HepG2 (cell line): ENCODE results near the gene SEC14L5. TPM values are rescaled to one million over a fixed set of nuclear protein-coding genes. Genes with fewer than 3 reads are reported as not detected.

ENCODE experiments used
- FOXM1 ChIP-seq: sonication (generic); formaldehyde crosslinking; IDR thresholded peaks from 2 replicates; pipeline ENCODE4 v1.5.0; 2020; ENCODE audit warnings: missing genetic modification reagents
- HDAC1 ChIP-seq: sonication (generic); formaldehyde crosslinking; IDR thresholded peaks from 2 replicates; pipeline ENCODE4 v1.5.1; 2020; ENCODE audit warnings: mild to moderate bottlenecking, missing genetic modification reagents
- NFATC3 ChIP-seq: sonication (generic); formaldehyde crosslinking; IDR thresholded peaks from 2 replicates; pipeline ENCODE4 v1.5.1; 2020; ENCODE audit warnings: mild to moderate bottlenecking, missing genetic modification reagents
- PCBP2 ChIP-seq: fragments of 200-400 bp; formaldehyde crosslinking; optimal IDR thresholded peaks from 2 replicates; pipeline ENCODE3; 2018; ENCODE audit warnings: low read length, low read depth; ENCODE audit not compliant: poor library complexity, severe bottlenecking
- PHF5A ChIP-seq: IDR thresholded peaks from one replicate; pipeline ENCODE4 v1.6.1; 2018; ENCODE audit warnings: low read depth, missing genetic modification reagents; ENCODE audit not compliant: unreplicated experiment
- POLR2AphosphoS2 ChIP-seq: IDR thresholded peaks from 2 replicates; pipeline ENCODE4 v1.6.1; 2011; ENCODE audit warnings: low read depth, low read length, improper control_type of control experiment
- SALL1 ChIP-seq: sonication (generic); formaldehyde crosslinking; IDR thresholded peaks from 2 replicates; pipeline ENCODE4 v1.8.0; 2022; ENCODE audit warnings: mild to moderate bottlenecking, missing genetic modification reagents
- WIZ ChIP-seq: sonication (generic); formaldehyde crosslinking; IDR thresholded peaks from 2 replicates; pipeline ENCODE4 v1.5.1; 2020; ENCODE audit warnings: mild to moderate bottlenecking, missing genetic modification reagents
- ZBTB7B ChIP-seq: sonication (generic); formaldehyde crosslinking; IDR thresholded peaks from 2 replicates; pipeline ENCODE4 v1.4.0; 2020; ENCODE audit warnings: missing genetic modification reagents
- ZNF329 ChIP-seq: sonication (generic); formaldehyde crosslinking; IDR thresholded peaks from 2 replicates; pipeline ENCODE4 v1.9.0; 2021; ENCODE audit warnings: low read depth, mild to moderate bottlenecking, missing genetic modification reagents
- ZNF367 ChIP-seq: sonication (generic); formaldehyde crosslinking; IDR thresholded peaks from 2 replicates; pipeline ENCODE4 v1.4.0; 2020; ENCODE audit warnings: missing genetic modification reagents, borderline replicate concordance
- ZNF543 ChIP-seq: sonication (generic); formaldehyde crosslinking; IDR thresholded peaks from 2 replicates; pipeline ENCODE4 v1.4.0; 2020; ENCODE audit warnings: mild to moderate bottlenecking, missing genetic modification reagents
- ZNF616 ChIP-seq: sonication (generic); formaldehyde crosslinking; IDR thresholded peaks from 2 replicates; pipeline ENCODE4 v1.5.0; 2020; ENCODE audit warnings: low read depth, mild to moderate bottlenecking, missing genetic modification reagents
- ZNF772 ChIP-seq: sonication (generic); formaldehyde crosslinking; IDR thresholded peaks from 2 replicates; pipeline ENCODE4 v1.5.0; 2020; ENCODE audit warnings: mild to moderate bottlenecking, missing genetic modification reagents
- ZSCAN12 ChIP-seq: sonication (generic); formaldehyde crosslinking; IDR thresholded peaks from 2 replicates; pipeline ENCODE4 v1.9.0; 2021; ENCODE audit warnings: mild to moderate bottlenecking, missing genetic modification reagents
- polyA plus RNA-seq, 8 experiments: library from polyadenylated mRNA; depleted of rRNA in 3 of 8; stranded (reverse) in 7 of 8; unstranded in 1 of 8; fragments of >200 nt; fragmentation: Illumina TruSeq in 4 of 8; extraction: Trizol in 4 of 8; gene quantifications; 2 replicates each; pipeline versions ENCODE4 v1.2.1 to v1.2.3, GENCODE V29; 2011 to 2016; ENCODE audit warnings: low read depth in 4 of 8, missing spikeins in 1 of 8, mixed read lengths in 1 of 8; ENCODE audit not compliant: insufficient read depth in 1 of 8
- total RNA-seq, 5 experiments: library from RNA; depleted of rRNA; stranded (reverse); fragments of >200 nt; fragmentation: Illumina TruSeq; extraction: Trizol; gene quantifications; 2 replicates each; pipeline ENCODE4 v1.2.3, GENCODE V29; 2016; ENCODE audit warnings: low read depth in 1 of 5
- TF ChIP-seq, protein P1 (sequence below): IDR thresholded peaks from 2 replicates; pipeline ENCODE4 v1.6.1; 2016; ENCODE audit warnings: missing compliant biosample characterization, missing genetic modification reagents, borderline replicate concordance
- TF ChIP-seq, protein P2 (sequence below): sonication (generic); formaldehyde crosslinking; IDR thresholded peaks from 2 replicates; pipeline ENCODE4 v1.5.1; 2020; ENCODE audit warnings: mild to moderate bottlenecking, missing genetic modification reagents, borderline replicate concordance
- TF ChIP-seq, protein P3 (sequence below): sonication (generic); formaldehyde crosslinking; IDR thresholded peaks from 2 replicates; pipeline ENCODE4 v1.9.0; 2021; ENCODE audit warnings: missing genetic modification reagents, mild to moderate bottlenecking, borderline replicate concordance
- TF ChIP-seq, protein P4 (sequence below): sonication (generic); formaldehyde crosslinking; IDR thresholded peaks from 2 replicates; pipeline ENCODE4 v1.4.0; 2020; ENCODE audit warnings: missing genetic modification reagents, low read depth, mild to moderate bottlenecking, borderline replicate concordance

SEC14L5 gene
- total and polyA plus RNA-seq, 2 of the 13 experiments (the other 11 are each of a cell fraction or from before 2014, with no cell fraction given) = 0.40 to 0.42 TPM

DNA sequence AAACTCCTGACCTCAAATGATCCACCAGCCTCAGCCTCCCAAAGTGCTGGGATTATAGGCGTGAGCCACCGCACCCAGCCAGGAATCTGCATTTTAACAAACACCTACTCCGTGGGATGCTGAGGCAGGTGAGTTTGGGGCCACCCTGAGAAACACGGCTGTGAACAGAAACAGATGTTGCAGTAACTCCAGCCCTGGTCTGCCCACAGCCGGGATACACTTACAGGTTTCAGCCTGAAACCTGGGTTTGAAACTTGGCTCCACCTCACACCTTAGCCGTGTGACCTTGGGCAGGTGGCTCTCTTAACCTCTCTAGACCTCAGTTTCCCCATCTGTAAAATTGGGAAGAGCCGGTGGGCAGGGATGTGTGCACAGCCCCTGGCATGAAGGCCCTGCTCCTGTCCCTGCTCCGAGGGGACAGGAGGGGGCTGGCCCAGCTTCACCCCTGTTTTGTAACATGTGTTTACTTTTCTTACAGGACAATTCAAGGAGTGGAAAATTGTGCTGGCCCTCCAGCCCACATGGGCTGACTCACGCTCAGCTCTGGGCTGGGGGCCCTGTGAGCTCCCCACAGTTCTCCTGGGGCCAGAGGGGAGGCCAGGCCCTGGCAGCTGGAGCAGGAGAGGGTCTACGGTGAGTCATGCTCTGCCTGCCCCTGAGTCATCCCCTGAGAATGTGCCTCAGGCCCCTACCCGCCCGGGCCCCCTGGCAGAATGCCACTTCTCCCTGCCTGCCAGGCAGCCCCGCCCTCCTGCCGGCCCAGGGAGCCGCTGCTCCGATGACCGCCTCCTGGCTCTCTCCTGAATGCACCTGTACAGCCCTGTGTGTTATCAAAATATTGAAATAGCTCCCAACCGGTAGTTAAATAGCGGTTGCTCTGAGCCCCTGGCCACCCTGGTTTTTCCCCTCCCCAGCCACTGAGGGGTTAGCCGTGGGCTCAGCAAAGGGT, 13.5 kb upstream of the SEC14L5 start (continued):
- TF ChIP-seq, protein P1, sequence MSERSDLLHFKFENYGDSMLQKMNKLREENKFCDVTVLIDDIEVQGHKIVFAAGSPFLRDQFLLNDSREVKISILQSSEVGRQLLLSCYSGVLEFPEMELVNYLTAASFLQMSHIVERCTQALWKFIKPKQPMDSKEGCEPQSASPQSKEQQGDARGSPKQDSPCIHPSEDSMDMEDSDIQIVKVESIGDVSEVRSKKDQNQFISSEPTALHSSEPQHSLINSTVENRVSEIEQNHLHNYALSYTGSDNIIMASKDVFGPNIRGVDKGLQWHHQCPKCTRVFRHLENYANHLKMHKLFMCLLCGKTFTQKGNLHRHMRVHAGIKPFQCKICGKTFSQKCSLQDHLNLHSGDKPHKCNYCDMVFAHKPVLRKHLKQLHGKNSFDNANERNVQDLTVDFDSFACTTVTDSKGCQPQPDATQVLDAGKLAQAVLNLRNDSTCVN = no peak; the same call in 1 of the 2 replicates
- TF ChIP-seq, protein P2, sequence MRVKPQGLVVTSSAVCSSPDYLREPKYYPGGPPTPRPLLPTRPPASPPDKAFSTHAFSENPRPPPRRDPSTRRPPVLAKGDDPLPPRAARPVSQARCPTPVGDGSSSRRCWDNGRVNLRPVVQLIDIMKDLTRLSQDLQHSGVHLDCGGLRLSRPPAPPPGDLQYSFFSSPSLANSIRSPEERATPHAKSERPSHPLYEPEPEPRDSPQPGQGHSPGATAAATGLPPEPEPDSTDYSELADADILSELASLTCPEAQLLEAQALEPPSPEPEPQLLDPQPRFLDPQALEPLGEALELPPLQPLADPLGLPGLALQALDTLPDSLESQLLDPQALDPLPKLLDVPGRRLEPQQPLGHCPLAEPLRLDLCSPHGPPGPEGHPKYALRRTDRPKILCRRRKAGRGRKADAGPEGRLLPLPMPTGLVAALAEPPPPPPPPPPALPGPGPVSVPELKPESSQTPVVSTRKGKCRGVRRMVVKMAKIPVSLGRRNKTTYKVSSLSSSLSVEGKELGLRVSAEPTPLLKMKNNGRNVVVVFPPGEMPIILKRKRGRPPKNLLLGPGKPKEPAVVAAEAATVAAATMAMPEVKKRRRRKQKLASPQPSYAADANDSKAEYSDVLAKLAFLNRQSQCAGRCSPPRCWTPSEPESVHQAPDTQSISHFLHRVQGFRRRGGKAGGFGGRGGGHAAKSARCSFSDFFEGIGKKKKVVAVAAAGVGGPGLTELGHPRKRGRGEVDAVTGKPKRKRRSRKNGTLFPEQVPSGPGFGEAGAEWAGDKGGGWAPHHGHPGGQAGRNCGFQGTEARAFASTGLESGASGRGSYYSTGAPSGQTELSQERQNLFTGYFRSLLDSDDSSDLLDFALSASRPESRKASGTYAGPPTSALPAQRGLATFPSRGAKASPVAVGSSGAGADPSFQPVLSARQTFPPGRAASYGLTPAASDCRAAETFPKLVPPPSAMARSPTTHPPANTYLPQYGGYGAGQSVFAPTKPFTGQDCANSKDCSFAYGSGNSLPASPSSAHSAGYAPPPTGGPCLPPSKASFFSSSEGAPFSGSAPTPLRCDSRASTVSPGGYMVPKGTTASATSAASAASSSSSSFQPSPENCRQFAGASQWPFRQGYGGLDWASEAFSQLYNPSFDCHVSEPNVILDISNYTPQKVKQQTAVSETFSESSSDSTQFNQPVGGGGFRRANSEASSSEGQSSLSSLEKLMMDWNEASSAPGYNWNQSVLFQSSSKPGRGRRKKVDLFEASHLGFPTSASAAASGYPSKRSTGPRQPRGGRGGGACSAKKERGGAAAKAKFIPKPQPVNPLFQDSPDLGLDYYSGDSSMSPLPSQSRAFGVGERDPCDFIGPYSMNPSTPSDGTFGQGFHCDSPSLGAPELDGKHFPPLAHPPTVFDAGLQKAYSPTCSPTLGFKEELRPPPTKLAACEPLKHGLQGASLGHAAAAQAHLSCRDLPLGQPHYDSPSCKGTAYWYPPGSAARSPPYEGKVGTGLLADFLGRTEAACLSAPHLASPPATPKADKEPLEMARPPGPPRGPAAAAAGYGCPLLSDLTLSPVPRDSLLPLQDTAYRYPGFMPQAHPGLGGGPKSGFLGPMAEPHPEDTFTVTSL = peak; percentile 71
- no peak for TF ChIP-seq ZSCAN12 (CRISPR knock-in tag)
- no peak for TF ChIP-seq POLR2AphosphoS2
- TF ChIP-seq ZNF772 = no peak; the same call in 1 of the 2 replicates
- peak; percentile 99 for TF ChIP-seq ZBTB7B (CRISPR knock-in tag)
- 0 out of 2 replicates have a peak, but pooled peaks have one; percentile 39 for TF ChIP-seq WIZ (CRISPR knock-in tag)
- peak; percentile 62 for TF ChIP-seq PHF5A (CRISPR knock-in tag)
- no peak for TF ChIP-seq ZNF367 (CRISPR knock-in tag)
- TF ChIP-seq, protein P3, sequence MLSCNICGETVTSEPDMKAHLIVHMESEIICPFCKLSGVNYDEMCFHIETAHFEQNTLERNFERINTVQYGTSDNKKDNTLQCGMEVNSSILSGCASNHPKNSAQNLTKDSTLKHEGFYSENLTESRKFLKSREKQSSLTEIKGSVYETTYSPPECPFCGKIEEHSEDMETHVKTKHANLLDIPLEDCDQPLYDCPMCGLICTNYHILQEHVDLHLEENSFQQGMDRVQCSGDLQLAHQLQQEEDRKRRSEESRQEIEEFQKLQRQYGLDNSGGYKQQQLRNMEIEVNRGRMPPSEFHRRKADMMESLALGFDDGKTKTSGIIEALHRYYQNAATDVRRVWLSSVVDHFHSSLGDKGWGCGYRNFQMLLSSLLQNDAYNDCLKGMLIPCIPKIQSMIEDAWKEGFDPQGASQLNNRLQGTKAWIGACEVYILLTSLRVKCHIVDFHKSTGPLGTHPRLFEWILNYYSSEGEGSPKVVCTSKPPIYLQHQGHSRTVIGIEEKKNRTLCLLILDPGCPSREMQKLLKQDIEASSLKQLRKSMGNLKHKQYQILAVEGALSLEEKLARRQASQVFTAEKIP (CRISPR knock-in tag) = no peak
- peak; percentile 96 for TF ChIP-seq SALL1
- no peak for TF ChIP-seq ZNF543 (CRISPR knock-in tag)
- TF ChIP-seq ZNF616 (CRISPR knock-in tag) = 0 out of 2 replicates have a peak, but pooled peaks have one; percentile 27
- no peak for TF ChIP-seq PCBP2
- 0 out of 2 replicates have a peak, but pooled peaks have one; percentile 69 for TF ChIP-seq NFATC3
- no peak for TF ChIP-seq ZNF329
- TF ChIP-seq, protein P4, sequence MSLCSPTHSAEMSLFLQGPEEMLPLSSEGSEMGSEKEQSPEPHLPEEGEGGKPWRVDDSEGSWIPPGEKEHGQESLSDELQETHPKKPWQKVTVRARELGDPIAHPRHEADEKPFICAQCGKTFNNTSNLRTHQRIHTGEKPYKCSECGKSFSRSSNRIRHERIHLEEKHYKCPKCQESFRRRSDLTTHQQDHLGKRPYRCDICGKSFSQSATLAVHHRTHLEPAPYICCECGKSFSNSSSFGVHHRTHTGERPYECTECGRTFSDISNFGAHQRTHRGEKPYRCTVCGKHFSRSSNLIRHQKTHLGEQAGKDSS (CRISPR knock-in tag) = peak; percentile 68; the same call in 1 of the 2 replicates
- peak; percentile 66 for TF ChIP-seq HDAC1 (CRISPR knock-in tag)
- TF ChIP-seq FOXM1 = no peak
